A549 treated with AZD9567 at 1 μM for 4 hours (cell line): ENCODE data around the gene GSC2. TPM values are rescaled to one million over a fixed set of nuclear protein-coding genes. Genes with fewer than 3 reads are reported as not detected.

Experiments
- total RNA-seq: library from RNA; stranded (reverse); fragments of 200-300 nt; extraction: Qiagen RNA extraction; gene quantifications from 5 replicates; pipeline ENCODE4 v1.2.3, GENCODE V29; 2022; ENCODE audit not compliant: insufficient read depth

The GSC2 gene
- not detected in 5 replicates for total RNA-seq

DNA sequence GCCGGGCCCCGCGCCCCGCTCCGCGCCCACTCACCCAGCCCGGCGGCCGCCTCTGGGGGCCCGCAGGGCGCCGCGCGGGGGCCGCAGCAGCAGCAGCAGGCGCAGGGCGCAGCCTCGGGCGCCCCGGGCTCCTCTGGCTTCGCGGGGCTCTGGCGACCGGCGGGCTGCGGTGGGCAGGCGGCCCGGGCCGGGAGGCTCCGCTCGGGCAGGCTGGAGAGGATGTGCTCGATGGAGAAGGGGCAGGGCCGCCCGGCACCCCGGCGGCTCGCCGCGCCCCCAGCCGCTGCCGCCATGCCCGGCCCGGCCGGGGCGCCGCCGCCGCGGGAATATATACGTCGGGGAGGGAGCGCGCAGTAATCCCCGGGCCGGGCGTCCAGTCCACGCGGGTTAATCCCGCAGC, at the start of gene GSC2:
Gene GSC2 (minus strand): TSS at position 302 of the 400 bp plus-strand sequence. CDS start 9 bp downstream, at position 293.

GRCh38 chr22:19178657-19179496, 28.8 kb upstream of the GSC2 start, which contains the start of gene SLC25A1:
Gene SLC25A1, minus strand, starts transcription at chr22:19178736. Its CDS starts 63 bp downstream, at chr22:19178673.

DNA sequence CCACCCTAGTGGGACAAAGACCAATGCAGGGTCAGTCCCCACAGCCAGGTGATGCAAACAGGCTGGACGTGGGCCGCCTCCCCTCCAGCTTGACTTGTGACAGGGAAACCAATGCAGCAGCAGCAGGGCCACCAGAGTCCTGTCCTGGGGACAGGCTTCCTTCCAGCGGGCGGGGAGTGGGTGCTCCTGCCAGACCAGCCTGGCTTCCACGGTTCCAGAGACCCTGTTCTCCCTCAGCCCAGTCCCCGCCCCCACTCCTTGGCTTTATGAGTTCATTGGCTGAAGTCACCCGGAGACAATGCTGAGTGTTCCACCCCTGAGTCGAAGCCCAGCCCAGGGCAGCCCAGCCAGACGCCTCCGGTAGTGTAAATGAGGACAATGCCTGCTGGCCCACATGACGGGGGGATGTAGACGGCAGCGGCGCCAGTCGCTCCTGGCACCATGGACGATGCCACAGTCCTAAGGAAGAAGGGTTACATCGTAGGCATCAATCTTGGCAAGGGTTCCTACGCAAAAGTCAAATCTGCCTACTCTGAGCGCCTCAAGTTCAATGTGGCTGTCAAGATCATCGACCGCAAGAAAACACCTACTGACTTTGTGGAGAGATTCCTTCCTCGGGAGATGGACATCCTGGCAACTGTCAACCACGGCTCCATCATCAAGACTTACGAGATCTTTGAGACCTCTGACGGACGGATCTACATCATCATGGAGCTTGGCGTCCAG, 19.0 kb downstream of the GSC2 start, which contains the start of gene TSSK2:
Gene TSSK2 (plus strand): TSS at position 350 of the 726 bp plus-strand sequence. CDS start 92 bp downstream, at position 442.

DNA sequence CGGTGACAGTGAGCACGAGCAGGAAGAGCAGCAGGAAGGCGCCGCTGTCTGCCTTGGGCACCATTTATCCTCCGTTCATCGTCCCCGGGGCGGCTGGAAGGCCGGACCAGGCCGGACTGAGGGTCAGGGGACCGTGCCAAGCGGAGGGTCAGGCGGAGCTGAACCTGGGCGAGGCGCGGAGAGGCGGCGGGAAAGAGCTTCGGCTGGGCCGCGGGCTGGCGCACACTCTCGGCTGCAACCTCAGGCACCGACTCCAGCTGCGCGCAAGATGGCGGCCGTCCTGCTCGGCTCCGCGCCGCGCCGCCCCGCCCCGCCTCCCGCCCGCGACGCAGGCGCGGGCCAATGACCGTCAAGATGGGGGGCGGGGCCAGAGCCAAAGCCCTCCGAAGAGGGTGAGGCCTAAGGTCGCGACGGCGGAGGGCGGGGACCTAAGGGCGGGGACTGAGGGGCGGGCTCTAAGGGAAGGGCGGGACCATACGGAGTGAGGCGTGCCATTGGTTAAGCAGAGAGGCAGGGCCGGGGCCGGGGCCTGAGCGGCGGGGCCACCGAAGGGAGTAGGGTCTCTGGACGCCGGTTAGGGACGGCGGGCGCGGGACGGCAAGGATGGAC, 27.8 kb downstream of the GSC2 start, which contains the start of gene DGCR2:
Gene DGCR2 (minus strand): TSS at position 270 of the 609 bp plus-strand sequence. CDS start 206 bp downstream, at position 64.

Other genes with a start within 250 kb of the GSC2 start
- 1.3 to 2.0 TPM (median 1.6 TPM) in 4 of 5 replicates, not detected in the other for gene DGCR6, start 244.0 kb downstream of the GSC2 start, total RNA-seq
- 0.93 to 8.1 TPM (median 1.6 TPM) in 5 replicates for gene PRODH, start 214.0 kb downstream of the GSC2 start, total RNA-seq
- 21.0 to 25.3 TPM (median 23.0 TPM) in 5 replicates for gene DGCR2, start 27.9 kb downstream of the GSC2 start, total RNA-seq
- gene TSSK2, start 19.0 kb downstream of the GSC2 start, total RNA-seq = not detected in 5 replicates
- gene ESS2, start 5.6 kb downstream of the GSC2 start, total RNA-seq = 13.5 to 16.4 TPM (median 13.9 TPM) in 5 replicates
- 55.8 to 65.7 TPM (median 60.0 TPM) in 5 replicates for gene SLC25A1, start 28.4 kb upstream of the GSC2 start, total RNA-seq
- gene CLTCL1, start 141.4 kb upstream of the GSC2 start, total RNA-seq = 3.4 to 5.5 TPM (median 4.8 TPM) in 5 replicates